ENCODE data around the gene SPOCK1. TPM values are rescaled to one million over a fixed set of nuclear protein-coding genes. Genes with fewer than 3 reads are reported as not detected.

SPOCK1 gene
- polyA plus RNA-seq, 3 donors = 1.8 to 5.7 (median 2.1) TPM

DNA sequence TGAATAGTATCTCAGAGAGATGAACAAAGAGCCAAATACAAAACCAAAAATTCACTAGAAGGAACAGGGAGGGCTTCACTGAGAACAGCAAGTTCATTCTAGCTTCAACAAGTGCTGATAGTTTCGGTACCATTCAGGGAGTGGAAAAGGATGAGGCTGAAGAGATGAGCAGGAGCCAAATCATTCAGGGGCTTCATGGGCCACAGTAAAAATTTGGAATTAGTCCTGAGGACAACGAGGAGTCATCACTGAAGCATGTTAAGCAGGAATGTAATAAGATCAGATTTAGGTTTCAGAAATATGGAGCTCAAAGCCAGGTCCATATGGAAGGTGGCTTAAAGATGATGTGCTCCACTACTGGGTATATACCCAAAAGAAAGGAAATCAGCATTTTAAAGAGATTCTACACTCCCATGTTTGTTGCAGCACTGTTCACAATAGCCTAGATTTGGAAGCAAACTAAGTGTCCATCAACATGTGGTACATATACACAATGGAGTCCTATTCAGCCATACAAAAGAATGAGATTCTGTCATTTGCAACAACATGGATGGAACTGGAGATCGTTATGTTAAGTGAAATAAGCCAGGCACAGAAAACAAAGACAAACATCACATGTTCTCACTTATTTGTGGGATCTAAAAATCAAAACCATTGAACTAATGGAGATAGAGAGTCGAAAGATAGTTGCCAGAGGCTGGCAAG, 36.2 kb downstream of the SPOCK1 start:
- Histone ChIP-seq H3K36me3 (replicated peaks in 1 of 2; ENCODE audit: control insufficient read depth in 1 of 2, insufficient read depth in 2 of 2, low read length in 2 of 2) (no peaks in the 10 kb centered on the region), H3K4me2 (replicated peaks; ENCODE audit: extremely low read depth, low read length, poor library complexity, severe bottlenecking) (no peak overlapping the region), H3K4me3 (replicated peaks in 1 of 3; ENCODE audit: low read depth in 2 of 3, low read length in 3 of 3) (no peak overlapping the region), H3K27ac (ENCODE audit: low read depth in 1 of 2, low read length in 2 of 2) (no peak overlapping the region), H3K9me3 (replicated peaks in 1 of 2; ENCODE audit: control insufficient read depth in 1 of 2, insufficient read depth in 1 of 2, low read length in 2 of 2) (no peaks in the 10 kb centered on the region), H3K79me2 (ENCODE audit: insufficient read depth, low read length) (no peaks in the 10 kb centered on the region), H3K9ac (ENCODE audit: insufficient read depth, low read length, poor library complexity, severe bottlenecking) (no peak overlapping the region), H2AFZ (ENCODE audit: insufficient read depth, low read depth, low read length, poor library complexity, severe bottlenecking) (no peak overlapping the region), H4K20me1 (ENCODE audit: insufficient read depth, low read length) (no peaks in the 10 kb centered on the region), H3K4me1 (ENCODE audit: control insufficient read depth in 1 of 2, insufficient read depth in 2 of 2, low read length in 2 of 2) (no peaks in the 10 kb centered on the region), H3K27me3 (ENCODE audit: control insufficient read depth in 2 of 2, insufficient read depth in 2 of 2, low read length in 2 of 2) (no peaks in the 10 kb centered on the region)
- Mint-ChIP-seq H3K27ac (no peak overlapping the region), H3K4me1 (no peaks in the 10 kb centered on the region), H3K36me3 (no peaks in the 10 kb centered on the region), H3K9me3 (no peaks in the 10 kb centered on the region), H3K27me3 (ENCODE audit: low read depth in 3 of 3) (peaks cover 4 to 9% (median 7%) of the 10 kb centered on the region in 3 donors), H3K4me3 (no peak overlapping the region)
- no peak for DNase-seq
- intact Hi-C loops (cut with micrococcal nuclease) = no loop called here
- TF ChIP-seq, protein P1, sequence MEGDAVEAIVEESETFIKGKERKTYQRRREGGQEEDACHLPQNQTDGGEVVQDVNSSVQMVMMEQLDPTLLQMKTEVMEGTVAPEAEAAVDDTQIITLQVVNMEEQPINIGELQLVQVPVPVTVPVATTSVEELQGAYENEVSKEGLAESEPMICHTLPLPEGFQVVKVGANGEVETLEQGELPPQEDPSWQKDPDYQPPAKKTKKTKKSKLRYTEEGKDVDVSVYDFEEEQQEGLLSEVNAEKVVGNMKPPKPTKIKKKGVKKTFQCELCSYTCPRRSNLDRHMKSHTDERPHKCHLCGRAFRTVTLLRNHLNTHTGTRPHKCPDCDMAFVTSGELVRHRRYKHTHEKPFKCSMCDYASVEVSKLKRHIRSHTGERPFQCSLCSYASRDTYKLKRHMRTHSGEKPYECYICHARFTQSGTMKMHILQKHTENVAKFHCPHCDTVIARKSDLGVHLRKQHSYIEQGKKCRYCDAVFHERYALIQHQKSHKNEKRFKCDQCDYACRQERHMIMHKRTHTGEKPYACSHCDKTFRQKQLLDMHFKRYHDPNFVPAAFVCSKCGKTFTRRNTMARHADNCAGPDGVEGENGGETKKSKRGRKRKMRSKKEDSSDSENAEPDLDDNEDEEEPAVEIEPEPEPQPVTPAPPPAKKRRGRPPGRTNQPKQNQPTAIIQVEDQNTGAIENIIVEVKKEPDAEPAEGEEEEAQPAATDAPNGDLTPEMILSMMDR (IDR thresholded peaks at IDR 0.05) = no peak
- 83% methylated on average over 2 of the region's 4 CpGs for WGBS (ENCODE audit: insufficient coverage)

DNA sequence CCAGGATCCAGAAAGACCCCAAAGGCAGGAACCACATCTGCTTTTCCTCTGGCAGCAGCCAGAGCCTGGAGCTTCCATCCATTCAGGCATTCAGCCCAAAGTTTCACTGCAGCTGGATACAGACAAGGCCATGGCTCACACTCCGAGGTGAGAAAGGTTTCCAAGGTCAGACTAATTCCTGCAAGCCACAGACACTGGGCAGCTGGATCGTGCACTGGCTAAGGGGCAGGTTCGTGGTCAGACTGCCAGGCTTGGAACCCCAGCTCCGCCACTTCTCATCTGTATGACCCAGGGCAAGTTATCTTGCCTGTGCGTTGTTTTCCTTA, 36.9 kb downstream of the SPOCK1 start:
- Mint-ChIP-seq H3K9me3 (no peaks in the 10 kb centered on the region), H3K27ac (no peak overlapping the region), H3K27me3 (ENCODE audit: low read depth in 3 of 3) (peaks cover 4 to 9% (median 7%) of the 10 kb centered on the region in 3 donors), H3K4me3 (no peak overlapping the region), H3K36me3 (no peaks in the 10 kb centered on the region), H3K4me1 (no peaks in the 10 kb centered on the region)
- Histone ChIP-seq H2AFZ (ENCODE audit: insufficient read depth, low read depth, low read length, poor library complexity, severe bottlenecking) (no peak overlapping the region), H3K4me1 (ENCODE audit: control insufficient read depth in 1 of 2, insufficient read depth in 2 of 2, low read length in 2 of 2) (no peaks in the 10 kb centered on the region), H3K4me2 (replicated peaks; ENCODE audit: extremely low read depth, low read length, poor library complexity, severe bottlenecking) (no peak overlapping the region), H3K9ac (ENCODE audit: insufficient read depth, low read length, poor library complexity, severe bottlenecking) (no peak overlapping the region), H3K36me3 (replicated peaks in 1 of 2; ENCODE audit: control insufficient read depth in 1 of 2, insufficient read depth in 2 of 2, low read length in 2 of 2) (no peaks in the 10 kb centered on the region), H4K20me1 (ENCODE audit: insufficient read depth, low read length) (no peaks in the 10 kb centered on the region), H3K9me3 (replicated peaks in 1 of 2; ENCODE audit: control insufficient read depth in 1 of 2, insufficient read depth in 1 of 2, low read length in 2 of 2) (no peaks in the 10 kb centered on the region), H3K4me3 (replicated peaks in 1 of 3; ENCODE audit: low read depth in 2 of 3, low read length in 3 of 3) (no peak overlapping the region), H3K27me3 (ENCODE audit: control insufficient read depth in 2 of 2, insufficient read depth in 2 of 2, low read length in 2 of 2) (no peaks in the 10 kb centered on the region), H3K27ac (ENCODE audit: low read depth in 1 of 2, low read length in 2 of 2) (no peak overlapping the region), H3K79me2 (ENCODE audit: insufficient read depth, low read length) (no peaks in the 10 kb centered on the region)
- TF ChIP-seq, protein P1 (IDR thresholded peaks at IDR 0.05) = no peak
- 59% methylated on average over 4 of the region's 5 CpGs for WGBS (ENCODE audit: insufficient coverage)
- DNase-seq = no peak
- intact Hi-C loops (cut with micrococcal nuclease) = no loop called here
